Right hindlimb (tissue), 1 donor: Measurements from ENCODE around the gene AMD1.
"Not testable (repeated sequence)": the region's sequence is repeated elsewhere in the genome, so short reads cannot be mapped to it uniquely, and the experiment has no call there.

Experiments used
- DNase-seq: peaks from one replicate; pipeline ENCODE4 v3.0.0-alpha.2; 2018

The AMD1 gene

DNA sequence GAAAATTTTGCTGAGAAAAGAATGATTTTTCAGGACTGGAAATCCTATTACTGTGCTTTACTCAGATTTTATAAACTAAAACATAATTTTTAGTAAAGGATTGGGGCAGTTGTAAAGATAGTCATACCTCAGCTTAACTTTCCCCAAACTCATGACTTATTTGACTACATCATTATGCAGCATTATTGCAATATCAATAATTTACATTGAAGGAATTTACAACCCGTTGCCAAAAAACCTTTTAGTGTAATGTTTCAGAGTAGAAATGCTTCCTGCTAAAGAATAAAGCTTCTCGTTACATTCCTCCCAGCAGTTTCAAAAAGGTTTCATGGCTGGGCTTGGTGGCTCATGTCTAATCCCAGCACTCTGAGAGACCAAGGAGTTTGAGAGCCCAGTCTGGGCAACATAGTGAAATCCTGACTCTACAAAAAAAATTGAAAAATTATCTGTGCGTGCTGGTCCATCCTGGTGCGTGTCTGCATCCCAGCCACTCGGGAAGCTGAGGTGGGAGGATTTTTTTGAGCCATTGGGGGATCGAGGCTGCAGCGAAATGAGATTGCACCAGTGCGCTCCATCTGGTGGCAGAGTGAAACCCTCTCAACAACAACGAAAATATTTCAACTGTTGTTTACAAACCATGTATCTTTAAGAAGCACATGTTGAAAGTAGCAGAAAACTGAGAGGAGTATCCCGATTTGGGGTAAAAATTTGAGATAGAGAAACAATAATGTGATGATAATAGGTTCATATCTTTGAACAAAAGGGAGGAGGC is 4.4 kb downstream of the AMD1 start:
- no peak for DNase-seq

DNA sequence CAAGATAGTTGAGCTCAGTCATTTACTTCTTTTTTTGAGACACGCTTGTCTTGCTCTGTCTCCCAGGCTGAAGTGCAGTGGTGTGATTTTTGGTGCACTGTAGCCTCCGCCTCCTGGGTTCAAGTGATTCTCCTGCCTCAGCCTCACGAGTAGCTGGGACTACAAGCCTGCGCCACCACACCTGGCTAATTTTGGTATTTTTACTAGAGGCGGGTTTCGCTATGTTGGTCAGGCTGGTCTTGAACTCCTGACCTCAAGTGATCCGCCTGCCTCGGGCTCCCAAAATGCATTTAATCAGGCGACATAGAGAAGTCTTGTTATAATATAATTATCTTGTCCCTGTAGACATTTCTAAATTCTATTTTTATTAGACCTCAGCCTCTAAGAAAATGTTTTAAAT is 6.1 kb downstream of the AMD1 start:
- DNase-seq = no peak

DNA sequence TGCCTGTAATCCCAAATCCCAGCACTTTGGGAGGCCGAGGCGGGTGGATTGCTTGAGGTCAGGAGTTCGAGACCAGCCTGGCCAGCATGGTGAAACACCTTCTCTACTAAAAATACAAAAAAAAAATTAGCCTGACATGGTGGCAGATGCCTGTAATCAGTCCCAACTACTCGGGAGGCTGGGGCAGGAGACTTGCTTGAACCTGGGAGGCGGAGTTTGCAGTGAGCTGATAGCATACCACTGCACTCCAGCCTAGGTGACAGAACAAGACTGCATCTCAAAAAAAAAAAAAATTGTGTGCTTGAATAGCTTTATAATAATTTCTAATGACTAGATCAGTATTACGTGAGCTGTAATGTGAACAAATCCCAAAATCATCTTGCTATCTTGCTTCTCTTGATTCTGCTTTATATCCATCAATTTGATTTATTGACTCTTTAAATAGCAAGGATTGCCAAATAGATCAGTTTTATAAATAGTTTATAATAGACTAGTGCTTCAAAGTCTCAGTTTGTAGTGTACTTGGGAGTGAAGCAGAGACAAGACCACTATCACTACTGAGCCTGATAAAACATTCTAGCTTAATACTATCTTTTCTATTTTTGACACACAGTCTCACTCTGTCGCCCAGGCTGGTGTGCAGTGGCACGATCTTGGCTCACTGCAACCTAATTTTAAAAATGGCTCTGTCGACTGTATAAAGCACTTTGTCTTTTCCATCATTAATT is 7.1 kb downstream of the AMD1 start:
- no peak for DNase-seq

DNA sequence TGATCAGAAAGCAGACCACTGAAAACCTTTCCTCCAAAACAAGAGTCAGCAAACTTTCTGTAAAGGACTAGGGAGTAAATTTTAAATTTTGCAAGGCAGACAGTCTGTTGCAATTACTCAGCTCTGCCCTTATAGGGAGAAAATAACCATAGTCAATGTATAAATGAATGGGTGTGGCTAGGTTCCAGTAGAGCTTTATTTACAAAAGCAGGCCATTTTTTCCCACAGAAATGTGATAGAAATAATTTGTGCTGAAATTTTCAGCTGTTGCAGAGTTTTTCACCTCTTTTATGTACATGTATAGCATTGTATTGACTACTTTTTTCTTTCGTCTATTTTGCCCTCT is 7.7 kb downstream of the AMD1 start:
- DNase-seq = no peak

DNA sequence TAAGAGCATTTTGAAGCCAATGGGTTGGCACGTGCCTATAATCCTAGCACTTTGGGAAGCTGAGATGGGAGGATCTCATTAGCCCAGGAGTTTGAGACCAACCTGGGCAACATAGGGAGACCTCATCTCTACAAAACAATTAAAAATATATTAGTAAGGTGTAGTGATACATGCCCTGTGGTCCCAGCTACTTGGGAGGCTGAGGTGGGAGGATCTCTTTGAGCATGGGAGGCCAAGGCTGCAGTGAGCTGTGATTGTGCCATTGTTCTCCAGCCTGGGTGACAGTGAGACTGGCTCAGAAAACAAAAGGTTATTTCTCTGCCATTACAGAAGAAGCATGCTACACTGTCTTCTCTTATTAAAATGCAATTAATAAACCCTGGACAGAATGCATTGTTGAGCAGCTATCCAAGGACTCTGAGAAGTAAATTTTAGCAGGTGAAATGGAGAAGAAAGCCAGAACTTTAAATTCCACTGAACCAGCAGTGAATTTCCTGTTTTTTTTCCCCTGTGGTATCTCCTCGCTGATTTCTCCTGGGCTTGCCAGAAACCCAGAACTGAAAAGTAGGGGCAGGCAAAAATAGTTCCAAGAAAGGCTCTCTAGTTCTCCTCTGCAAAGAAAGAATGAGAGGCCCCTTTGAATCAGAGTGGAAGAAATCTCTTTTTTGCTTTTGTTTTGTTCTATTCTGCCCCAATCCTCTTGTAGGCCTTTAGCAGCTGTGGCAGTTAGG is 8.4 kb downstream of the AMD1 start:
- no peak for DNase-seq

DNA sequence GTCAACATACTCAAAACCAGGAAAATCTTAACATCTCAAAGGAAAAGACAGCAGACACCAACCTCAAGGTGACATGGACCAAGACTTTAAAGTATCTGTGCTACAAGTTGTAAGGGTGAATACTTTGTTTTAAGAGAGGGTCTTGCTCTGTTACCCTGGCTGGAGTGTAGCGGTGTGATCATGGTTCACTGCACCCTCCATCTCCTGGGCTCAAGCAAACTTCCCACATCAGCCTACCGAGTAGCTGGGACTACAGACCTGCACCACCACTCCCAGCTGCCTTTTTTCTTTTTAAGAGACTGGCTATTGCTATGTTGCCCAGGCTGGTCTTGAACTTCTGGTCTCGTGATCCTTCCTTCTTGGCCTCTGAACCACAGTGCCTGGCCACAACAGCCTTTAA is 9.7 kb downstream of the AMD1 start:
- no peak for DNase-seq

DNA sequence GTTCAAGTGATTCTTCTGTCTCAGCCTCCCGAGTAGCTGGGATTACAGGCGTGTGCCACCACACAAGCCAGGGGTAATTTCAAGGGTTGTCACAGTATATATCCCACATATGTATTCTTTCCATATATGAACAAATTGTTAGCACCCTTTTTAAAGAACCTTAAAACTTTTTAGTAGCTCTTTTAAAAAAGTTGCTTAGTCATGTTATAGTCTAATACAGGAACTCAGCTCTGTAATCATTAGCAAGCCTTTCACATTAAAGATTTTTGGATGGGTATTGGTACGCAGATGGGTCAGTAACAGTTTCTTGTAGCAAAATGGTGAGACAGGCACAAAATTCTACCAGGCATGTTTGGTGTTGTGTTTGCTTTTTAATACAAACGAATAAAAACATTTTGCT is 10.9 kb downstream of the AMD1 start:
- DNase-seq = no peak

DNA sequence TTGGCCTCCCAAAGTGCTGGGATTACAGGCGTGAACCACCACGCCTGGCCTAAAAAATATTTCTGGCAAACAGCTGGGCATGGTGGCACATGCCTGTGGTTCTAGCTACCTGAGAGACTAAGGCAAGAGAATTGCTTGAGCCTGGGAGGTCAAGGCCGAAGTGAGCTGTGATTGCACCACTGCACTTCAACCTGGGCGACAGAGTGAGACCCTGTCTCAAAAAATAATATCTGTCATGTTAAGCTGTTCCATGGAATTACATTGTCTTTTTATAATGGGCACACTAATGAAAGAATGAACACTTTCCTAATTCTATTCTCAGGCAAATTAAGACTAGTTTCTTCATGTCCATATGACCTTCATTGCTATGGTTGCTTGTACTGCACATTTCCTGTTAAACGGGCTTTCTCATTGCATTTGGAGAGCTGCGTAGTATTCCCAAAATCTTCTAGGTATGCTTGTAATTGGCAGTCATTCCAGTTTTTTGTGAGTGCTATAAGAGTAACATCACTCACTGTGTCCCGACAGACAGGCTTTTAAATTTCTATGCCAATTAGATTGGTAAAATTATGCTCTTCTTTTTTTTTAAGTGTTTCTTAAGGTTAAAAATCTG is 12.1 kb downstream of the AMD1 start:
- no peak for DNase-seq

DNA sequence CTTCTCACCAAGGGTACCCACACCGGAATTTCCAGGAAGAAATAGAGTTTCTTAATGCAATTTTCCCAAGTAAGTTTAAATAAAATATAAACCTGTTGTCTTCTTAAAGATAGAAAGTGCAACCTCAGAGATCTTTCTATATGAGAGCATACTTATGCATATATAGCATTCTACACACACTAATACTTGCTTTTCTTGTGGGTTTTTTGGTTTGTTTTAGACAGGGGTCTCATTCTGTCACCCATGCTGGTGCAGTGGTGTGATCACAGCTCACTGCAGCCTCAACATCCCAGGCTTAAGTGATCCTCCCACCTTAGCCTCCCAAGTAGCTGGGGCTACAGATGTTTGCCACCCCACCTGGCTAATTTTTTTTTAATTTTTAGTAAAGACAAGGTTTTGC is 15.7 kb downstream of the AMD1 start:
- DNase-seq = no peak

DNA sequence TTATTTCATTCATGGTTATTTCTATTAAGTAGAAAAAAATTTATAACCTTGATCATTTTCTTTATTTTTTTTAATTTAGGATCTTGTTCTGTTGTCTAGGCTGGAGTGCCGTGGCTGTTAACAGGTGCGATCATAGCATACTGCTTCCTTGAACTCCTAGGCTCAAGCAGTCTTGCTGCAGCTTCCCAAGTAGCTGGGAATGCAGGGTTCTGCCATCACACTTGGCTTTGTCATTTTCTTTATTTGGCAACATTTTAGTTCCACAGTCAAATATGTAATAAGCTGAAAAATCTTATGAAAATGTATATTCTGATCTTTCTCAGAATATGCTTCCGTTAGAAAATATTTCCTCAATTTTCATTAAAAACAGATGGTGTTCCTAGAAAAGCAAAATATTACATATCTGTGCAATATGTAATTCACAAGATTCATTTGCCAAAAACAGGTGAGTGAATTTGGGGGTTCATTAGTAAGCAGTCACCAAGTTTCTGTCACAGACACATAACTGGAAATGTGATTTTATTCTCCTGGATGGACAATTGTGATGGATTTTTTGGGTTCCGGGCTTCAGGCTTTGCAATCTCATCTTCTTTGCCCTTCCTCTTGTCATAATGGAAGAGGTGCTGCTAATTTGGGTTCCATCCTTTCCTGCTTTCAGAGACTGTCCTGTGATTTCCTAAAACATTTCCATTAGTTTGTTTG is 21.5 kb downstream of the AMD1 start:
- no peak for DNase-seq

DNA sequence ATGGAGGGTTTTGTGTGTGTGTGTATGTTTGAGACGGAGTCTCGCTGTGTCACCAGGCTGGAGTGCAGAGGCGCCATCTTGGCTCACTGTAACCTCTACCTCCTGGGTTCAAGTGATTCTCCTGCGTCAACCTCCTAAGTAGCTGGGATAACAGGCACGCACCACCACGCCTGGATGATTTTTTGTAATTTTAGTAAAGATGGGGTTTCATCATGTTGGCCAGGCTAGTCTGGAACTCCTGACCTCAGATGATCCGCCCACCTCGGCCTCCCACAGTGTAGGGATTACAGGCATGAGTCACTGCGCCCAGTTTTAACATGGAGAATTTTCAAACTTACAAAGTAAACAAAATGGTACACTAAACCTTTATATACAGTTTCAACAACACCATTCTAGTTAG is 22.8 kb downstream of the AMD1 start:
- no peak for DNase-seq

DNA sequence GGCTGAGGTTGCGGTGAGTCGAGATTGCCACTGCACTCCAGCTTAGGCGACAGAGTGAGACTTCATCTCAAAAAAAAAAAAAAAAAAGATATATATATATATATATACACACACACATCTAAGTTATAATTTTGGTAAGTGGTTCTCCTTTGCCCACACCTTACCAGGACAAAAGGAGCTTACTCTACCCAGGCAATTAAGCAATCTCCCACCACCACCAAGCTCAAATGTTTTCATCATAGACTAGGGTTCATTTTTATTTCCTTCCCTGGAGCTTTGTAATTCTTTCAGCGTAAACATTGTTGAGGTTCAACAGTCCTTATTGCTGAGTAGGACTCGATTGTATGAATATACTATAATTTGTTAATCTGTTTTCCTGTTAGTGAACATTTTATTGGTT is 23.5 kb downstream of the AMD1 start:
- DNase-seq = no peak

DNA sequence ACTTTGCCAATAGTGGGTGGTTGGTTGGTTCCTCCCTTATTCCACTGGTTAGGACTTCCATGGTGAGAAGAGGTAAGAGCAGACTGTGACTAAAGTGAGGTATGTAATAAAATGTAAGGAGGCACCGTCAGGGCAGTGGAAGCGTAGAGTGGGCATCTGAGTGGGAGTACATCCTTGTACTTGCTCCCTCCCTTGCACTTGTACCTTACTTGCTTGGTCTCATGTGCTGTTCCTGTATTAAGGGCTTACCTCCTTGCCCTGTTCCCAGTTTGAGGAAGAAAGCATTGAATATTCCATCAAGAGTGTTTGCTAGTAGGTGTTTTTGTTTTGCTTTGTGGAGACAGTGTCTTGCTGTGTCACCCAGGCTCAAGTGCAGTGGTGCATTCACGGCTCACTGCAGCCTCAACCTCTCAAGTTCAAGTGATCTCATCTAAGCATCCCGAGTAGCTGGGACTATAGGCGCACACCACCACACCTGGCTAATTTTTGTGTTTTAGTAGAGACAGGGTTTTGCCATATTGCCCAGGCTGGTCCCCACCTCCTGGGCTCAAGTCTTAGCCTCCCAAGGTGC is 25.5 kb downstream of the AMD1 start:
- no peak for DNase-seq

DNA sequence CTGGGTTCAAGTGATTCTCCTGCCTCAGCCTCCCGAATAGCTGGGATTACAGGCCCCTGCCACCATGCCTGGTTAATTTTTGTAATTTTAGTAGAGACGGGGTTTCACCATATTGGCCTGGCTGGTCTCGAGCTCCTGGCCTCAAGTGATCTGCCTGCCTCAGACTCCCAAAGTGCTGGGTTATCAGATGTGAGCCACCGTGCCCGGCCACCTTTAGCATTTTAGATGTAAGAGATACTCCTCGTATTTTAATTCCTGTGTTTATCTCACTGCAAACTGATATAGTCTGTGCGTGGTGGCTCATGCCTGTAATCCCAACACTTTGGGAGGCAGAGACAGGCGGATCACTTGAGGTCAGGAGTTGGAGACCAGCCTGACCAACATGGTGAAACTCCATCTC is 27.0 kb downstream of the AMD1 start:
- not testable (repeated sequence) for DNase-seq

DNA sequence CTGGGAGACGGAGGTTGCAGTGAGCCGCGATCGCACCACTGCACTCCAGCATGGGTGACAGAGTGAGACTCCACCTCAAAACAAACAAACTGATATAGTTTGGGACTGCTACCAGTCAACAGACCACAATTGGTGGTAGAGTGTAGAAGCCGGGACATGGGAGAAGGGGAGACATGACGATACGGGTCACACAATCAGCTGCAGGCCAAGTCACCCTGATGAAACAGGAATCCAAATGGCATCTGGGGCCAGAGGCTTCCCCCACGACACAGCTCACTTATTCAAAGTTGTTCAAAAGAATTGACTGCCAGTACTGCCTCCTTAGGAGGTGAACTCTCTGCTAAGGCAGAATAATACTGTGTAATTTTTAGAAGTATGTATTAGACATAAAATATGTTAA is 27.5 kb downstream of the AMD1 start:
- DNase-seq = no peak

DNA sequence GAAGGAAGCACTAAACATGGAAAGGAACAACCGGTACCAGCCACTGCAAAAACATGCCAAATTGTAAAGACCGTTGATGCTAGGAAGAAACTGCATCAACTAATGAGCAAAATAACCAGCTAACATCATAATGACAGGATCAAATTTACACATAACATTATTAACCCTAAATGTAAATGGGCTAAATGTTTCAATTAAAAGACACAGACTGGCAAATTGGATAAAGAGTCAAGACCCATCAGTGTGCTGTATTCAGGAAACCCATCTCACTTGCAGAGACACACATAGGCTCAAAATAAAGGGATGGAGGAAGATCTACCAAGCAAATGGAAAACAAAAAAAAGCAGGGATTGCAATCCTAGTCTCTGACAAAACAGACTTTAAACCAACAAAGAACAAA is 31.7 kb downstream of the AMD1 start:
- not testable (repeated sequence) for DNase-seq

DNA sequence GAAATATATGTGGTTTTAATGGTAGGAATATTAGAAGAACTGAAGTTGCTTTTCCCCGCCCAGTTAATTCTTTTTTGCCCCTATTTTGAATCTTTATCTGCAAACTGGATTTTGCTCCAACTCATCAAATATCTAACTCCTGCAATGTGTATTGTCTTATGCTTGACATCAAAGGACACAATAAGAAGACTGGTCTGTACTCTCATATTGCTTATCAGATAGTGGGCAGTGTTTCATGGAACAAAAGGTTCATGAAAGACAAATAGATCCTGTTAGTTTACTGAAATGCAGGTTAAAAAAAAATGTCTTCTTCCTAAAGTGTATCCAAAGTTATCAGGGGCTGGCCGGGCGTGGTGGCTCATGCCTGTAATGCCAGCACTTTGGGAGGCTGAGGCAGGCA is 56.2 kb downstream of the AMD1 start:
- DNase-seq = no peak

DNA sequence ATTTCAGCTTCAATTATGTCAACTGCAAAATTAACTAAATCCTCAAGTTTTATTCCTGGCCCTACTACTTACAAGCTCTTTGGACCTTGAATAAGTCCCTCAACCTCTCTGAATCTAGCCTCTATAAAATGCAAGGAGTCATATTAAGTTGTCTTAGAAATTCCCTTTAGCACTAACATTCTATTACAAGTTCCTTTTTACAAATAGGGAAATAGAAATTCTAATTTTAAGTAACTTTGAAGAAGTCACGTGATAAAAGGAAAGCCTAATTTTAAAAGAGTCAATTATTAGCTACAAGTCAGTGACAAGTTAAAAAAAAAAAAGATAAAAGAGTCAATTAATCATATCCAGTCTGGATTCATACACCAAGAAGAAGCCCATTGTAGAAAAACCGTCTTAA is 59.3 kb downstream of the AMD1 start:
- no peak for DNase-seq

DNA sequence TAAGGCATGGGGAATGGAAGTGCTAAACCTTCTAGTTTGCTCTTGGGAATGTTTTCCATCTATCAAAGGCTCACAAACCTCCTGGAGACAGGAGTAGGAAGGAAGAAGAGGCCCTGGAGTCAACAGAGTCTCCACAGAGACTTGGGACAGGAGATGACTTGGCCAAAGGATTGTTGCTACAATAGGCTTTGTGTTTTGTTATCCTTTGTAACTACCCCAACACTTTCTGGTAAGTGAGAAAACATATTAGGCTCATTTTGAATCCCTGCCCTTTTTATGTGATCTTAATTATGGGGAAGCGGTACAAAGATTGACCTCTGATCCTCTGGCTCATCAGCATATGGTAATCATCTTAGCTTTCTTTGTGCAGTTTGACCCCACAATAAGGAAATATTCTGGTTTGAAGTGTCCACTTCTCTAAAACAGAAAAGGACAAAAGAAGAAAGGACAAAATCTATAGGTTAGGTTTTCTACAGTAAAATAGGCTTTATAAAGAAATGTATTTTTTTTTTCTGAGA is 59.9 kb downstream of the AMD1 start:
- no peak for DNase-seq

DNA sequence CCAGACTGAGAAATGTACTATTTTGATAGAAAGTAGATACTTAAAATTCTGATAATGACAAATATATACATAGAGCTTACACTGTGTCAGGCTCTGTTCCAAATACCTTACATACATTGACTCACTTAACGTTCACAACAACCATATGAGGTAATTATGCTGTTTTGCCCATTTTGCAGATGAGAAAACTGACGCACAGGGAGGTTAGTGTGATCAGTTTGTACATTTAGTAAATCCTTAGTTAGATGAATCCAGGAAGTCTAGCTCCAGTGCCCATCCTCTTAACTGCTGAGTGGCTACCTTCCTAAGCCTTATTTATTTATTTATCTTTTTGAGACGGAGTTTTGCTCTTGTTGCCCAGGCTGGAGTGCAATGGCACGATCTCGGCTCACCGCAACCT is 60.6 kb downstream of the AMD1 start:
- no peak for DNase-seq

DNA sequence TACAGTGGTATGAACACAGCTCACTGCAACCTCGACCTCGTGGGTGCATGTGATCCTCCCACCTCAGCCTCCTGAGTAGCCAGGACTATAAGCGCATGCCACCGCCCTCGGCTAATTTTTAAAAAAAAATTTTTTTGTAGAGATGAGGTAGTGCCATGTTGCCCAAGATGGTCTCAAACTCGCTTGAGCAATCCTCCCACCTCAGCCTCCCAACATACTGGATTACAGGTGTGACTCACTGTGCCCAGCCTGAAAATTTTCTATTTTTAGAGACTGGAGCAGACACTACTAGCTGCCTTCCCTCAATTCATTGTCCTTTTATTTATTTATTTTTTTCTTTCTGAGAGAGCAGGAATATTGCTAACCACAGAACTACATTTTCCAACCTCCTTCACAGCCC is 63.6 kb downstream of the AMD1 start:
- DNase-seq = no peak

DNA sequence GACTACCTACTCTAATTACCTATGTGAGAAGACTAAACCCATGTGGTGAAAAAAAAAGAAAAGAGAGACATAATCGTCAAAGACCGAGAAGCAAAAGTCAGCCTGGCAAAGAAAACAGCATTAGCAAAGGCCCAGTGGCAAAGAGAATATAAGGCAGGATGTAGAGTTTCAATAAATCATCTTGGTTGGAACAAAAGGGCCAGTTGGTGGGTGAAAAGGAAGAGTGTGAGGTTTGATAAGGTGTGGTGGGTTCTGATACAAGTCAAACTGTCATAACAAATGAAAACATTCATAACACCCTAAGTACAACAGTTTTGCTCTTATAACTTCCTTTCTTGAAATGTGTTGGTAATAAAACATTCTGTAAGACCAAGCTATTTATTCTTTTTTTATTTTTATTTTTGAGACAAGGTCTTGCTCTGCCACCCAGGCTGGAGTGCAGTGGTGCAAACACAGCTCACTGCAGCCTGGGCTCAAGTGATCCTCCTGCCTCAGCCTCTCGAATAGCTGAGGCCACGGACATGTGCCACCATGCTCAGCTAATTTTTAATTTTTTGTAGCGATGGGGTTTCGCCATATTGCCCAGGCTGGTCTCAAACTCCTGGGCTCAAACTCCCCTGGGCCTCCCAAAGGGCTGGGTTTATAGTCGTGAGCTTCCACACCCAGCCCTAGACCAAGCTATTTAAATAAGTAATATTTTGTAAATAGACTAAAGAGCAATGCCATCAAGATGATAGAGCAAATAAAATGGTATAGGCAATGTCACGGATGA is 65.0 kb downstream of the AMD1 start:
- DNase-seq = no peak
